Prostate gland (tissue), 2 donors: ENCODE measurements around the gene CEACAM21. TPM values are rescaled to one million over a fixed set of nuclear protein-coding genes. Genes with fewer than 3 reads are reported as not detected.

Experiments
- DNase-seq: peaks from one replicate; pipeline ENCODE4 v3.0.0-alpha.2; 2019; ENCODE audit warnings: low spot score
- H3K27ac ChIP-seq, 2 donors: fragments of 200-600 bp; sonication (generic); 2 replicates each; pipeline ENCODE4 v1.5.1; 2017 to 2019
- H3K27me3 ChIP-seq: fragments of 200-600 bp; sonication (generic); replicated peaks from 2 replicates; pipeline ENCODE4 v1.5.1; 2019; ENCODE audit not compliant: insufficient read depth
- H3K36me3 ChIP-seq, 2 donors: fragments of 200-600 bp; sonication (generic); 1 replicate in 1 of 2; 2 replicates in 1 of 2; pipeline versions ENCODE4 v1.5.1 to v1.8.1; 2017 to 2019
- H3K4me1 ChIP-seq: fragments of 200-600 bp; sonication (generic); replicated peaks from 2 replicates; pipeline ENCODE4 v1.5.1; 2019
- H3K4me3 ChIP-seq, 2 donors: fragments of 200-600 bp; sonication (generic); 2 replicates each; pipeline ENCODE4 v1.5.1; 2017 to 2019
- H3K9me3 ChIP-seq: fragments of 200-600 bp; sonication (generic); 2 replicates; pipeline ENCODE4 v1.5.1; 2017
- POLR2A ChIP-seq: fragments of 450-650 bp; IDR thresholded peaks from one replicate; pipeline ENCODE4 v1.6.1; 2016; ENCODE audit warnings: antibody characterized with exemption, mild to moderate bottlenecking
- POLR2AphosphoS5 ChIP-seq: sonication (generic); formaldehyde crosslinking; IDR thresholded peaks from one replicate; pipeline ENCODE4 v1.6.1; 2017; ENCODE audit warnings: antibody characterized with exemption
- WGBS: methylation state at CpG from one replicate; pipeline ENCODE4 v1.1.5; 2018; 5-methylcytosine and 5-hydroxymethylcytosine counted together
- intact Hi-C: fragments of 100-400 bp; cut with DNase I; formaldehyde crosslinking; loops from one replicate; pipeline ENCODE4 v1.14.2; 2022
- total RNA-seq, 2 donors: library from RNA; depleted of rRNA; stranded (reverse); fragments of >200 nt; gene quantifications; one replicate each; pipeline ENCODE4 v1.1.0, GENCODE V29; 2016
- TF ChIP-seq, protein P1 (sequence below), 4 experiments: fragments of 200-600 bp in 2 of 4; fragments of 450-650 bp in 2 of 4; sonication (generic) in 2 of 4; IDR thresholded peaks; 1 replicate in 3 of 4; 2 replicates in 1 of 4; pipeline ENCODE4 v1.5.1; 2016 to 2019; ENCODE audit warnings: antibody characterized with exemption in 4 of 4, mild to moderate bottlenecking in 2 of 4, moderate library complexity in 2 of 4

CEACAM21 gene
- total RNA-seq = 1 to 10 TPM in 1 of 2 donors, not detected in 1; 1.5 TPM

DNA sequence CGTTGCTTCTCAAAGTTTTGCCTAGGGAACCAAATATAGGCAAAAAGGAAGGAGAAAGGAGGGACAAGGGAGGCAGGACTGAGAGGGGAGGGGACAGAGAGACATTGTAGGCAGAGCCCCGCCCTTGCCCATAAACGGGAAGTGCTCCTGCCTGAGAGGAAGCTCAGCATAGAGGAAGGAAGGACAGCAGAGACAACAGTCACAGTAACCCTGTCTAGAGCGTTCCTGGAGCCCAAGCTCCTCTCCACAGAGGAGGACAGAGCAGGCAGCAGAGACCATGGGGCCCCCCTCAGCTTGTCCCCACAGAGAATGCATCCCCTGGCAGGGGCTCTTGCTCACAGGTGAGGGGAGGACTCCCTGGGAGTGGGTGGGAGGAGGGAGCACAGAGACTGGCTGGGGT is at the start of gene CEACAM21:
TSS of gene CEACAM21 (plus strand) at position 169 of the 400 bp plus-strand sequence. CDS start at position 278, 109 bp downstream.
- no peaks in the 10 kb centered on the region for H3K36me3 ChIP-seq
- no peaks in the 10 kb centered on the region for H3K27me3 ChIP-seq
- H3K9me3 ChIP-seq = no peaks in the 10 kb centered on the region
- H3K4me3 ChIP-seq = no peak within 1 kb of the TSS
- intact Hi-C loops = loop anchor here (10.0 kb wide), 1 partner anchor 131 kb away; the partner anchor contains the start of gene ERICH4
- H3K4me1 ChIP-seq = no peaks in the 10 kb centered on the region
- H3K27ac ChIP-seq = no peak within 1 kb of the TSS
- no peak for DNase-seq
- TF ChIP-seq POLR2A = no peak
- 30% methylated on average over 4 of the region's 4 CpGs for WGBS

- no peaks in the 10 kb centered on the region for H3K27me3 ChIP-seq
- intact Hi-C loops = no loop called here
Measured at GRCh38 chr19:41527089-41527488, 48.9 kb upstream of the CEACAM21 start.

DNA sequence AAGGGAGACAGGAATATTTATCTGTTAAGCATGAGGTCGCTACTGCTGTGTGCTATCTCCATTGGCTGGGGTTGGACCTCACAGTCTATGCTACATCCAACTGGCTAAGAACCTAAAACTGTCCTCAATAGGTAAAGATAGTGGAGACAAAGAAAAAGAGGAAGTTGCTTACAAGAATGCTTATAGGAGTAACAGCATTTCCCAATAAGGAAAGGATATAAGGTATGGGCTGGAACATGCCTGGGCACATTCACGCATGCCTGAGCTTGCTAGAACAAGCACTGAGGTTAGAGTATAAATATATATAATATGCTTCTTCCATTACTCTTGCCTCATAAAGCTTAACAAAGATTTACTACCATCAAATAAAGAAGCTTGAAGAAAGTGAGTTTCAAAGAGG is 47.9 kb upstream of the CEACAM21 start:
- intact Hi-C loops = no loop called here
- Histone ChIP-seq H3K36me3 (no peaks in the 10 kb centered on the region), H3K4me3 (no peak overlapping the region), H3K9me3 (no peaks in the 10 kb centered on the region), H3K27me3 (no peaks in the 10 kb centered on the region), H3K4me1 (no peaks in the 10 kb centered on the region), H3K27ac (no peak overlapping the region)
- TF ChIP-seq POLR2AphosphoS5 (no peak), POLR2A (no peak)
- TF ChIP-seq, protein P1, sequence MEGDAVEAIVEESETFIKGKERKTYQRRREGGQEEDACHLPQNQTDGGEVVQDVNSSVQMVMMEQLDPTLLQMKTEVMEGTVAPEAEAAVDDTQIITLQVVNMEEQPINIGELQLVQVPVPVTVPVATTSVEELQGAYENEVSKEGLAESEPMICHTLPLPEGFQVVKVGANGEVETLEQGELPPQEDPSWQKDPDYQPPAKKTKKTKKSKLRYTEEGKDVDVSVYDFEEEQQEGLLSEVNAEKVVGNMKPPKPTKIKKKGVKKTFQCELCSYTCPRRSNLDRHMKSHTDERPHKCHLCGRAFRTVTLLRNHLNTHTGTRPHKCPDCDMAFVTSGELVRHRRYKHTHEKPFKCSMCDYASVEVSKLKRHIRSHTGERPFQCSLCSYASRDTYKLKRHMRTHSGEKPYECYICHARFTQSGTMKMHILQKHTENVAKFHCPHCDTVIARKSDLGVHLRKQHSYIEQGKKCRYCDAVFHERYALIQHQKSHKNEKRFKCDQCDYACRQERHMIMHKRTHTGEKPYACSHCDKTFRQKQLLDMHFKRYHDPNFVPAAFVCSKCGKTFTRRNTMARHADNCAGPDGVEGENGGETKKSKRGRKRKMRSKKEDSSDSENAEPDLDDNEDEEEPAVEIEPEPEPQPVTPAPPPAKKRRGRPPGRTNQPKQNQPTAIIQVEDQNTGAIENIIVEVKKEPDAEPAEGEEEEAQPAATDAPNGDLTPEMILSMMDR (IDR thresholded peaks at IDR 0.05) = no peak
- no peak for DNase-seq
- WGBS = 69% methylated on average over 2 of the region's 2 CpGs

More at GRCh38 chr19:41527089-41527488, 48.9 kb upstream of the CEACAM21 start:
- H3K36me3 ChIP-seq = no peaks in the 10 kb centered on the region
- no peaks in the 10 kb centered on the region for H3K4me1 ChIP-seq
- TF ChIP-seq POLR2AphosphoS5 = no peak
- TF ChIP-seq, protein P1 (IDR thresholded peaks at IDR 0.05) = no peak
- no peak for TF ChIP-seq POLR2A
- H3K4me3 ChIP-seq = no peak overlapping the region
- no peak overlapping the region for H3K27ac ChIP-seq
- H3K9me3 ChIP-seq = no peaks in the 10 kb centered on the region
- no peak for DNase-seq
- WGBS = 67% methylated on average over 3 of the region's 3 CpGs

- Histone ChIP-seq H3K9me3 (no peaks in the 10 kb centered on the region), H3K36me3 (no peaks in the 10 kb centered on the region), H3K4me3 (no peak overlapping the region), H3K4me1 (no peaks in the 10 kb centered on the region), H3K27me3 (no peaks in the 10 kb centered on the region), H3K27ac (no peak overlapping the region)
- no peak for TF ChIP-seq POLR2A
- TF ChIP-seq, protein P1 (IDR thresholded peaks at IDR 0.05) = no peak
- no peak for TF ChIP-seq POLR2AphosphoS5
- intact Hi-C loops = no loop called here
- WGBS = 87% methylated on average over 4 of the region's 4 CpGs
- no peak for DNase-seq
Measured at GRCh38 chr19:41529484-41530183, 46.3 kb upstream of the CEACAM21 start.

DNA sequence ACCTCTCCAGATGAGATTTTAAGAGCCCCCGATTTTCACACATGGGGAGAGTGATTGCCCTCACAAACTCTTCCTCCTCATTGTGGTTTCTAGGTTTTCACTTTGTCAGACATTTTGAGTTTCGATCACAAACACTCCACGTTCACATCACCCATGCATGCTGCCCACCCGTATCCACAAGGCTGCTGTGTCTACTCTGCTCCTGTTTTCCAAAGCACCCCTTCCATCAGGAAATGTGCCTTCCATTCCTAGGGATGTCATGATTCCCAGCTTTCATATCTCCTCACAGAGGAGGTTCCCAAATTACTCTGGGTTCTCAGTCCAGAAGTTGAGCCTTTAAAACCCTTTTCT is 45.8 kb upstream of the CEACAM21 start:
- H3K9me3 ChIP-seq = no peaks in the 10 kb centered on the region
- H3K4me1 ChIP-seq = no peaks in the 10 kb centered on the region
- H3K27me3 ChIP-seq = no peaks in the 10 kb centered on the region
- H3K27ac ChIP-seq = peak overlapping the region in 1 of 2 donors; percentile 74
- DNase-seq = no peak
- no peak overlapping the region for H3K4me3 ChIP-seq
- intact Hi-C loops = no loop called here
- no peaks in the 10 kb centered on the region for H3K36me3 ChIP-seq
- WGBS = 82% methylated on average over 4 of the region's 4 CpGs
- TF ChIP-seq POLR2AphosphoS5 = no peak
- no peak for TF ChIP-seq POLR2A
- TF ChIP-seq, protein P1 (IDR thresholded peaks at IDR 0.05) = no peak
